Measurements from ENCODE around the gene CARMIL1. TPM values are rescaled to one million over a fixed set of nuclear protein-coding genes. Genes with fewer than 3 reads are reported as not detected.

The CARMIL1 gene
- total and polyA plus RNA-seq, 8 donors, result 5.9 to 9.4 (median 7.8) TPM

GRCh38 chr6:25487012-25487411 is 207.8 kb downstream of the CARMIL1 start:
- no peak for TF ChIP-seq CTCF (IDR thresholded peaks at IDR 0.05)
- ATAC-seq, result no peak
- no peak for FAIRE-seq
- Histone ChIP-seq H3K9me3 (no peaks in the 10 kb centered on the region), H3K36me3 (no peaks in the 10 kb centered on the region), H3K4me3 (no peak overlapping the region), H3K27me3 (no peaks in the 10 kb centered on the region), H3K4me1 (peaks cover 6 to 23% (median 8%) of the 10 kb centered on the region in 3 donors), H3K27ac (no peak overlapping the region)
- 81 to 83% methylated on average over 5 of the region's 5 CpGs for WGBS, 2 donors
- no peak for DNase-seq
- intact Hi-C loops (cut with DNase I), result loop anchor here in 2 of 3 donors (5.0 to 10.0 kb wide), 2 partner anchors 212 to 220 kb away; partner anchors contain the start of gene CARMIL1 (in 1 of the 2)

GRCh38 chr6:25488156-25488555 is 209.0 kb downstream of the CARMIL1 start:
- Histone ChIP-seq H3K27me3 (no peaks in the 10 kb centered on the region), H3K9me3 (no peaks in the 10 kb centered on the region), H3K27ac (no peak overlapping the region), H3K36me3 (no peaks in the 10 kb centered on the region), H3K4me1 (peaks cover 6 to 23% (median 8%) of the 10 kb centered on the region in 3 donors), H3K4me3 (no peak overlapping the region)
- no peak for DNase-seq
- WGBS, 2 donors, result 89 to 95% methylated on average over 3 of the region's 3 CpGs
- no peak for ATAC-seq
- intact Hi-C loops (cut with DNase I), result loop anchor here in 2 of 3 donors (5.0 to 10.0 kb wide), 2 partner anchors 213 to 221 kb away; partner anchors contain the start of gene CARMIL1 (in 1 of the 2)
- FAIRE-seq, result no peak
- TF ChIP-seq CTCF (IDR thresholded peaks at IDR 0.05), result no peak

- 86 to 87% methylated on average over 3 of the region's 3 CpGs for WGBS, 2 donors
- no peak for FAIRE-seq
- H3K27ac ChIP-seq, result no peak overlapping the region
- H3K4me3 ChIP-seq, result no peak overlapping the region
- no peak for ATAC-seq
- H3K27me3 ChIP-seq, result no peaks in the 10 kb centered on the region
- no peak for DNase-seq
- no peaks in the 10 kb centered on the region for H3K9me3 ChIP-seq
- TF ChIP-seq CTCF (IDR thresholded peaks at IDR 0.05), result no peak
- no peaks in the 10 kb centered on the region for H3K36me3 ChIP-seq
- peaks cover 6 to 23% (median 8%) of the 10 kb centered on the region in 3 donors for H3K4me1 ChIP-seq
- intact Hi-C loops (cut with DNase I), result loop anchor here in 2 of 3 donors (5.0 to 10.0 kb wide), 2 partner anchors 215 to 222 kb away; partner anchors contain the start of gene CARMIL1 (in 1 of the 2)
Observed at GRCh38 chr6:25489399-25489798, 210.2 kb downstream of the CARMIL1 start.

- H3K27ac ChIP-seq, result no peak overlapping the region
- intact Hi-C loops (cut with DNase I), result no loop called here
- H3K4me3 ChIP-seq, result no peak overlapping the region
- no peaks in the 10 kb centered on the region for H3K27me3 ChIP-seq
- WGBS, 2 donors, result 51 to 53% methylated on average over 9 of the region's 9 CpGs
- DNase-seq (peak; percentile 76 to 88 (median 79)), ATAC-seq (peak; percentile 93 to 100 (median 98)), FAIRE-seq (peak; percentile 59)
- H3K9me3 ChIP-seq, result no peaks in the 10 kb centered on the region
- H3K4me1 ChIP-seq, result peaks cover 6 to 23% (median 8%) of the 10 kb centered on the region in 3 donors
- H3K36me3 ChIP-seq, result no peaks in the 10 kb centered on the region
- peak; percentile 60 to 84 (median 62) for TF ChIP-seq CTCF (IDR thresholded peaks at IDR 0.05)
Observed at GRCh38 chr6:25490018-25490801, 211.0 kb downstream of the CARMIL1 start.

GRCh38 chr6:25492951-25493350 is 213.8 kb downstream of the CARMIL1 start:
- ATAC-seq (no peak), FAIRE-seq (no peak), DNase-seq (no peak)
- no peaks in the 10 kb centered on the region for H3K36me3 ChIP-seq
- intact Hi-C loops (cut with DNase I), result no loop called here
- H3K4me1 ChIP-seq, result peaks cover 0 to 8% (median 0%) of the 10 kb centered on the region in 3 donors
- 87 to 95% methylated on average over 3 of the region's 3 CpGs for WGBS, 2 donors
- no peak overlapping the region for H3K4me3 ChIP-seq
- no peak for TF ChIP-seq CTCF (IDR thresholded peaks at IDR 0.05)
- H3K27ac ChIP-seq, result no peak overlapping the region
- no peaks in the 10 kb centered on the region for H3K9me3 ChIP-seq
- no peaks in the 10 kb centered on the region for H3K27me3 ChIP-seq

Measured in pancreas (tissue), 10 donors.